HG03342 (cell line): Measurements from ENCODE around the gene APOB.

Experiments used
- ATAC-seq: cut with Tn5 transposase; IDR thresholded peaks from one replicate; pipeline ENCODE4 v1.9.1; 2021; ENCODE audit warnings: mild to moderate bottlenecking, moderate library complexity; ENCODE audit not compliant: unreplicated experiment

The APOB gene

DNA sequence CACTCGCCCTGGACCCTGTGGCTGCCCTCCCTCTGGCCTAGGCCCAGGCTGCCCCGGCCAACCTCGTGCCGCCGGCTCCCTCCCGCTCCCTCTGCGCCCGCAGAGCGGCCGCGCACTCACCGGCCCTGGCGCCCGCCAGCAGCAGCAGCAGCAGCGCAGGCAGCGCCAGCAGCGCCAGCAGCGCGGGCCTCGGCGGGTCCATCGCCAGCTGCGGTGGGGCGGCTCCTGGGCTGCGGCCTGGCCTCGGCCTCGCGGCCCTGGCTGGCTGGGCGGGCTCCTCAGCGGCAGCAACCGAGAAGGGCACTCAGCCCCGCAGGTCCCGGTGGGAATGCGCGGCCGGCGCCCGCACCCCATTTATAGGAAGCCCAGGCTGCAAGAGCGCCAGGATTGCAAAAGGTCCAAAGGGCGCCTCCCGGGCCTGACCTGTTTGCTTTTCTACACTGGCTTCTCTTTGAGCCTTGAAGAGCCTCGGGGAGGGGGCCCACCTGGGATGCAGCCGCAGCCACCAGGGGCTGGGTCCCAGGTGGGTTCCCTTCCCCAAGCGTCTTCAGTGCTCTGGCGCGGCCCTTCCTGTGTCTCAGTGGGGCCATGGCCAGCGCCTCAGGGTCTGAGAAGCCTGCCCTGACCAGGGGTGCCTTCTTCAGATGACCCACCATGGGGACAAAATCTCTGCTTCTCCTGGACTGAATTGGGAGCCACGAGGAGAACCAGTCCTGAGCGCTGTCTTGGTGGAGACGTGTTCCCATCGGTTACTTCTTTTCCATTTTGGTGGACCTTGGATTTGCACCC lies at the start of gene APOB:
Gene APOB (minus strand): TSS at position 330 of the 789 bp plus-strand sequence. CDS start 128 bp downstream, at position 202.
- no peak for ATAC-seq

DNA sequence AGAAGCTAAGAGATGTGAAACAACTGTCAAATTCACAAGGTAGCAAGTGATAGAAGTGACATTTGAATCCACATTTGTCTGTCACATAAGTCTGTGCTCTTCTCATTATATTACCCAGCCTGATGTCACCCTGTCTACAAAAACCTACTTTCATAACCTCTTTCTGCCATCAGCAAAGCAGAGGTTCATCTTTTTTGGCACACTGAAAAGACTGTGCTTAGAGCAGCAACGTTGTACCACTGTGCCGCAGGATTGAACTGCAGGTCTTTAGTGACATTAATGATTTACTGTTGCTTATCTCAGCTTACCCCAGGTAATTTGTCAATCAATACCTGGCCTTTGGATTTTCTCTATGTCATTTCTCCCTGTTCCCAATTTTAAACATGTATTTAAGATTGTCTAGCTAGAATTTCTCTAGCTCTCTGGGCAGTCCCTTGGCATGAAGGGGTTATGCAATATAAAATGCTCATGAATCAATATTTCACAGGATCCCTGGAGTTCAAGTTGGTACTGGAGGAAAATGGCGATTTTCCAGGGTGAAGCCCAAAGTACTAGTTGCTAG lies 48.5 kb upstream of the APOB start:
- no peak for ATAC-seq

GRCh38 chr2:21084401-21084800 lies 40.5 kb upstream of the APOB start:
- no peak for ATAC-seq

DNA sequence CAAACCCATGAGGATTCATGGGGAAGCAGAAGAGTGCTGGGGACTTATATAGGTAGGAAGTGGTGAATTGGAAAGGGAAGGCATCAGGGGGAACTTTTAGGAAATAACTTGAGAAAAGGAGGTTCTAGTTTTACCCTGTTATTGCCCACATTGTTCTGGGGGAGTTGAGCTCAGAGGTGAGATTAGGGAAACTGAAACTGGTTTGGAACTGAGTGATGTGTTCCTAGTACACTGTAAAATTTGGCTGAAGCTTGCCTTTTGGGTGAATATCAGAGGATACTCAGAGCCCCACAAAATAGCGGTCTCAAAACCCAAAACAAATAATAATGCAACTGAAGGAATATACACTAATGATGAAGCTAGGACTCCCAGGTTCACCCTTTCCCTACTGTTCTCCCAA lies 39.6 kb upstream of the APOB start:
- peak; percentile 44 for ATAC-seq

DNA sequence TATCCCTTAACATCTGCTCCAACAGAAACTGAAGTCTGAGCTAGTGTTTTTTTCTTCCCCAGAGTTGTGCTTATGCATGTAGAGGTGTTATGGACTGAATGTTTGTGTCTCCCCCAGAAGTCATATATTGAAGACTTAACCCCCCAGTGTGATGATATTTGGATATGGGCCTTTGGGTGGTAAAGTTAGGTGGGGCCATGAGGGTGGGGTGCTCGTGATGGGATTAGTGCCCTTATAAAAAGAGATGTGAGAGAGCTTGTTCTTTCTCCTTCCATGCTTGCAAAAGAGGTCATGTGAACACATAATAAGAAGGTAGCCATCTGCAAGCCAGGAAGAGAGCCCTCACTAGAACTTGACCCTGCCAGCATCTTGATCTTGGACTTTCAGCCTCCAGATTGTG lies 34.4 kb upstream of the APOB start:
- ATAC-seq, result no peak

- ATAC-seq, result no peak
Observed at GRCh38 chr2:21072477-21073242, 28.8 kb upstream of the APOB start.

DNA sequence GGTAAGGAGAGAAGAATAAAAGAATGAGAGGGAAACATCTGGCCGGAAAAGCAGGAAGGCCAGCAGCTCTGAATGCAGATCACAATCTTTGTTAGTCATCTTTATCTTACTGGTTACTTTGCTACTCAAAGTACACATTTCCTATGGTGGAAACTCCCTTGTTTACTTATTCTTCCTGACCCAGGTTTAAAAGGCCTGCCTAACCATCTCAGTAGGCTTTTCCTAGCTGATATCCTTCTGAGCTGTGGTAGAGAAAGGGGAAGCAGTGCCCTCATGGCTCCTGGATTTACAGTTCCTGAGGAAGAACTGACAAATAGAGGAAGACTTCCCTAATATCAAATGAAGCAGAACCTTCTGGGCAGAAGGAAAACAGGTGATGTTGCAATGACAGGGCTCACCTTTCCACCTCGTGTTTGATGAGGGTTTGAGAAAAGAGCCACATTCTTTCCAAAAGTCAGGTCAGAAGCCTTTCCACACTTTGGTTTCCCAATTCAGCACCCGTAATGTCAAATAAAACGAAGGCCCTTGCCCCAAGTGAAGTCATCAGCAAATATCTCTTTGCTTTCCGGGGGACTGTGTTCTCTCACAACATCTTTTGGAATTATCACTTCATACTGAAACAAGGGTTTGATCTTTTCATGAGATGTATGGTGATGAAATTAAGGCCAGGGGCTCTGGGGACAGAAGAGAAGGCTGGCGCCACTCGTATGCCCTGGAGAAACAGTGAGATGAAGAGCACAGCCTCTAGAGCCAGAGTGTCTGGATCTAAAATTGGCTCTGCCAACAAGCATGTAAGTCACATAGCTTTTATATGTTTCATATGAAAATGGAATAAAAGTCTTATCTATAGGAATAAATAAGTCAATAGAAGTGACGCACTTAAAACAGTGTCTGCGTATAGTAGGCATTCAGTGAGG lies 26.7 kb upstream of the APOB start:
- ATAC-seq, result no peak

- no peak for ATAC-seq
Observed at GRCh38 chr2:21069746-21070340, 26.0 kb upstream of the APOB start.

GRCh38 chr2:21067859-21068537 lies 24.1 kb upstream of the APOB start:
- no peak for ATAC-seq

GRCh38 chr2:21067125-21067524 lies 23.3 kb upstream of the APOB start:
- no peak for ATAC-seq

DNA sequence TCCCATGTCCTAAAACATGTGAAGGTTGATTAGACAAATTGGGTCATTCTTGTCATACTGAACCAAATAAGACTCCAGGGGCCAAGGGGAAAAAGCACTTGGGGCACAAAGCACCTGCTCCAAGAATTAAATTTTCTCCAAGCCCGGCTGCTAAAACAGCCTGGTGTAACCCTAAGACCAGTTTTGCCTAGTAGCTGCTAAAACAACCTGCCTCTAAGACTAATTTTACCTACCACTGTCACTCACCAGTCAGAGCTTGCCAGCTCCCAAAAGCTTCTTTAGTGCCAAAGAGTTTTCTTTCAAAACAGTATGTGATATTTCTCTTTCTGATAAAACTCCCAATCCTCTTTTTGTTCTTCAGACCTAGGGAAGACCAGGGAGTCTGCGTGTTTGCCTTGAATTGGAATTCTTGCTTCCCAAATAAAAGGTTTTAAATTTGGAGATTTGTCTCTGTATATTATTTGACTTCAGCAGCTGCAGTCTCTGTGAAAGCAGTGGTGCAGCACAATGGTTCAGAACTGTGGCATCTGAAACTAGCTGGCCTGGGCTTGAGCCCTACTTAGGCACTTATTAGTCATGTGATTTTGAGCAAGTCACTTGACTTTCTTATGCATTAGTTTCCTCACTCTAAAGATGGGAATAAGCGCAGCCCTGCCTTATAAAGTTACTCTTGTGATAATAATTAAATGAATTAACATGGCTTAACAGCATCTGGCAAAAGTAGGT lies 16.2 kb upstream of the APOB start:
- ATAC-seq, result no peak

- no peak for ATAC-seq
Observed at GRCh38 chr2:21057097-21057496, 13.2 kb upstream of the APOB start.

DNA sequence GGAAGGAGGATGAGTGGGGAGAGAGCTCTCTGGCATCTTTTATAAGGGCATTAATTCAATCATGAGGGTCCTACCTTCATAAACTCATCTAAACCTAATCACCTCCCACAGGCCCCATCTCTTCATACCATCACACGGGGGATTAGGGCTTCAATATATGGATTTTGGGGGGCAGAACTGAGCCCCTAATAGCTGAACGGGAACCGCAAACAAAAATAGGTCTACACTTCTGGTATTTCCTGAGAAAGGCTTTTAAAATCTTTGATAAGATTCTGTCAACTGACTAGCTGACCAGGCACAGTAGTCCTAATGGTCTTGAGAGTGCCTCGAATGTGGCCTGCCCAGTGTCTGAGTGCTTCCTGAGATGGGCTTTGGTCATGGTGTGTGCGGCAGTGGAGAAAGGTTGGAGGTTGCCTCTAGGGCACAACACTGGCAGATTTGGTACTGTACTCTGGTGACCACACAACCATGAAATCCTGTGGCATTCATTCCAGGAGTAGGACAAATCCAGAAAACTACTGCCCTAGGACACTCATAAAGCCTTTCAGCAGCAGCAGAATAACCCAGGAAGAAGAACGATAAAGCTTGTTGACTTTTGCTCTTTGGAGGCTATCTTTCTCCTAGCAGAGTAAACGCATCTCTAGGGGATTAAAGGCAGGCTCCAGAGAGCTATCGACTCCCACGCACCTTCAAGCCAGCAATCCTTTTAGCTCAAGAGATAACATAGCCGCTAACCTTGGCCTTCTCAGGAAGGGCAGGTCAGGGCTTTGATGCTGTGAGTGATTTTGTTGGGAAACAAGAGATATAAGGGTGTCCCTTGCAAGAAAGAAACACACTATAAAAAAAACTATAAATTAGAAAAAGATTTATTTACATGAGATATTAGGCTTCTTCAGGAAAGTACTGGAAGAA lies 12.3 kb upstream of the APOB start:
- no peak for ATAC-seq

GRCh38 chr2:21055451-21055850 lies 11.6 kb upstream of the APOB start:
- no peak for ATAC-seq

DNA sequence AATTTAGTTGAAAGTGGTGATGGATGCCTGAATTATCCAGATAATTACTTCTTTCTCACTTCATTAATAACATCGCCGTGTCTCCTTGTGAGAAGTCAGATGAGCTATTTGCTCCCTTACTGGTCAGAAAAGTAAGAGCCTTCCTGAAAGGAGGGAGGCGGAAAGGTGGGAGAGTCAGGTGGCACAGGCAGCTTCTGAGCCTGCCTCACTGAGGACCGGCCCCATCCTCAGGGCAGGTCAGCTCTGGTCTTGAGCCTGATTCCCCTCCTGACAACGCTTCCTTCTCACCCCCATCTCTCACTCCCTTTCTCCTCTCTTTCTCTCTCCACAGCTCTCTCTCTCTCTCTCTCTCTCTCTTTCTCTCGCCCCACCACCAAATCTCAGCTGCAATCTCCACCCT lies 10.1 kb upstream of the APOB start:
- no peak for ATAC-seq

GRCh38 chr2:21052044-21052443 lies 8.2 kb upstream of the APOB start:
- no peak for ATAC-seq

GRCh38 chr2:21050164-21050563 lies 6.3 kb upstream of the APOB start:
- ATAC-seq, result no peak
